Embryonic facial prominence (tissue), 1 donor: ENCODE results near the gene BABAM1.

Source experiments
- DNase-seq: peaks from one replicate; pipeline ENCODE4 v3.0.0-alpha.2; 2016; ENCODE audit errors: extremely low spot score

BABAM1 gene

DNA sequence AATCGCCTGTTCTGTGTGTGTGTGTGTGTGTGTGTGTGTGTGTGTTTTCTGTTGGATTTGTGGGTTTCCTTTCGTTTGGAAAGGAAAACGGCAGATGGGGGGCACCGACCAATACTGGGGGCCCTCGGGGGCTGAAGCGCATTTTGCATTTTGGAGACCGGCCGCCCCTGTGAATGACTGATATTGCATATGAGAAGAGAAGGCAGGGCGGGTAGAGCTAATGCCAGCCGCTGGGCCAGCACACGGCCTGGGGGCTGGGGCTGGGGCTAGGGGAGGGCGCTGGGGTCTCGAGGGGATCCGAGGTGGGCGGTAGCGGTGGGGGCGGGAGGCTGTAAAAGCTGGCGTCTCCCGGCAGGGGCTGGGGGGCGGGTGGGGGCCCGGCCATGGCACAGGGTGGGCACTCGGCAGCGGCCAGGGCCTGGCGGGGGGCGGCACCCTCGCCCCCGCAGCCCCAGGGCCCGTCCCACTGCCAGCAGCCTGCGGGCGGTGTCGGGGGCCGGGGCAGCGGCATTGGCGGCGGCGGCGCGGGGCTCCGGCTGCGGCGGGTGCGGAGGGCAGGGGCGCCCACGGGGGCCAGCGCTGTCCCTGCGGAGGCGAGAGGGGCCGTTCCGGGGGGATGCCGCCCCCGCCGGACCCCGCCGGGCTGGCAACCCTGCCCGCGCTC is 56.2 kb downstream of the BABAM1 start:
- DNase-seq, result no peak

DNA sequence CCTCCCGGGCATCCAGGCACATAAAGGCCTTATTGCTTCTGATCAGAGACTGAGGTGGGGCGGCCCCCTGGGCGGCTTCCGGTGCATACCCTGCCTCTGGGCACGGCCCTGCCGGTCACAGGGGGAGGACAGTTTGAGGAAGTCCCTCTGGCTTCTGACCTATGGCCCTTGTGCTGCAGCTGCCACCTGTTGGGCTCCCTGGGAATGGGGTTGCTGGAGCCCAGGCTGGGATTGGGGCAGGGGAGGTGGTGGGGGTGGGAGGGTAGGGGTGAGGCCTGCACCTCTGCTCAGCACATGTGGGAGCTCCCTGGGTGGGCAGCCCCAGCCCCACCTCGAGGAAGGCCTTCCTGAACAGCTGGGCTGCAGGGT is 56.7 kb downstream of the BABAM1 start:
- DNase-seq, result no peak

DNA sequence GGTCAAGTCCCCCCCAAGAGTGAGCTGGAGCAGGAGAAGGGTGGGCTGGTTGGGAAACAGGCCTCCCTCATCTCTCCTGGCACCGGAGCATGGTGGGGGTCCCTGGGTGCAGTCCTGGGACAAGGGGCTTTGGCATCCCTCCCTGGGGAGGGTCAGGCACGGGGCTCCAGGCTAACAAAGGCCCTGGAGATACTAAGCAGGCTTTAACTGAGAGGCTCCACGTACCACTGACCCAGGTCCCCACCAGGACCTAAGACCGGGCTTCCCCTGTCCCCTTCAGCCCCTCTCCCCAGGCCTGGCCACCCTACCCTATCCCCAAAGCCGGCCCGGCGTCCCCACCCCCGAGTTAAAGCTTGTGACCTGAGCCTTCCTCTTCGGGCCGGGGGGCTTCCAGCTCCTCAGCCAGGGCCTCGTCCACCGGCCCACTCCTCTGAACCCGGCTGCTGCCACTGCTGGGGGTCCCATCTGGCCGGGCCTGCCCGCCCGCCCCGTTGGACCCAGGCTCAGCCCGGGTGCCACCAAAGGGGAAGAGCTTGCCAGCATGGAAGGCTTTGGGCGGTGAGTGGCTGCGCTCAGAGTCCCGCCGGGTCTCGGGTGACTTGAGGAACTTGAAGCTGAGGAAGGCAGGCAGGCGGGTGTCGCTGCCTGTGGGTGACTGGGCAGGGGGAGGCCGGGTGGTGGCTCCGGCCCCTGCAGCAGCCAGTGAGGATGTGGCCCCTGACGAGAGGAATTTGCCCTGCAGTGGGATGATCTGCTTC is 57.3 kb downstream of the BABAM1 start:
- DNase-seq, result no peak

DNA sequence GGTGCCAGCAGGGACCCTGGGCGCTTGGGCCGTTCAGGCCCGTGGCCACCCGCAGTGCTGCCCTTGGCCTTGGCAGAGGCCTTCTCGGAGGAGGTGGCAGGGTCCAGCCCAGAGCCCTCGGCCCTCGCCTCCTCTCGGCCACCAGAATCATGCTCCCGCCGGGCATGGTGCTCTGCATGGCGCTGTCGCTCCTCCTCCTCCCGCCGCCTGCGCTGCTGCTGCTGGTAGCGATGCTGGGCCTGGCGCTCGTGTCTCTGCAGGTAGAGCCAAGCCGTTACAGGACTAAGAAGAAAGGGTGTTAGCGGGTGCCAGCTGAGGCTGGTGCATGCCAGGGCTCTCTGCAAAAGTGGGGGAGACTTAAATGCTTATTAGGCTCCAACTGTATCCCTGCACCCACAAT is 57.9 kb downstream of the BABAM1 start:
- DNase-seq, result no peak

DNA sequence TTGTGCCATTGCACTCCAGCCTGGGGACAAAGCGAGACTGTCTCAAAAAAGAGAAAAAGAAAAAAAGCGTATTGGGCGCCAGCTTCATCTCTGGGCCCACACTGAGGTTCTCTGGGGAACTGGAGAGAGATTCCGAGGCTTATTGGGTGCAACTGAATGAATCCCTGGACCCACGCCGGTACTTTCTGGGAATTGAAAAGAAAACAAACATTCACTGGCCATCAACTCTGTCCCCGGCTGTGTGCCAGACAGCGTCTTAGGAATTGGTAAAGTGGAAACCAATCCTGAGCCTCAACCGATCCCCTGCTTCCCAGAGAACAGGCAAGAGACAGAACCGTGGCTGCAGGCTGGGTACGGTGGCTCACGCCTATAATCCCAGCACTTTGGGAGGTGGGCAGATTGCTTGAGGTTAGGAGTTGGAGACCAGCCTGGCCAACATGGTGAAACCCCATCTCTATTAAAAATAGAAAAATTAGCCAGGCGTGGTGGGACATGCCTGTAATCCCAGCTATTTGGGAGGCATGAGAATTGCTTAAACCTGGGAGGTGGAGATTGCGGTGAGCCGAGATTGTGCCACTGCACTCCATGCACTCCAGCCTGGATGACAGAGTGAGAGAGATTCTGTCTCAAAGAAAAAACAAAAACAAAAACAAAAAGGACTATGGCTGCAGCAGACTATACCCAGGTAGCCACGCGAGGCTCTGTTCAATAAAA is 58.8 kb downstream of the BABAM1 start:
- no peak for DNase-seq

DNA sequence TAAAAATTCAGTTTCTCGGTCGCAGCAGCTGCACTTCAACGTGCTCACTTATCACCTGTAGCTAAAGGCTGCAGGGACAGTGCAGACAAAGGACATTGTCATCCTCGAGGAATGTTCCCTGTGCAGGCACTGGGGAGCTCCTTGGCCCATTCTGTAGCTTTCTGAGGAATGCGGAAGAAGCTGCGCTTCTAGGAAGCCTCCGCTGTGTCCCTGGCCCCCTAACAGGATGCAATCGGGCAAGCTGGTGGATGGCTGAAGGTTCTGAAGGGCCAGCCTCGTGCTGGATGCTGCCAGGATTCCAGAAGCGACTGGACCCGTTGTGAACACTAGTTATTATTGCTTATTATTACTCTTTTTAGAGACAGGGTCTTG is 59.3 kb downstream of the BABAM1 start:
- no peak for DNase-seq

DNA sequence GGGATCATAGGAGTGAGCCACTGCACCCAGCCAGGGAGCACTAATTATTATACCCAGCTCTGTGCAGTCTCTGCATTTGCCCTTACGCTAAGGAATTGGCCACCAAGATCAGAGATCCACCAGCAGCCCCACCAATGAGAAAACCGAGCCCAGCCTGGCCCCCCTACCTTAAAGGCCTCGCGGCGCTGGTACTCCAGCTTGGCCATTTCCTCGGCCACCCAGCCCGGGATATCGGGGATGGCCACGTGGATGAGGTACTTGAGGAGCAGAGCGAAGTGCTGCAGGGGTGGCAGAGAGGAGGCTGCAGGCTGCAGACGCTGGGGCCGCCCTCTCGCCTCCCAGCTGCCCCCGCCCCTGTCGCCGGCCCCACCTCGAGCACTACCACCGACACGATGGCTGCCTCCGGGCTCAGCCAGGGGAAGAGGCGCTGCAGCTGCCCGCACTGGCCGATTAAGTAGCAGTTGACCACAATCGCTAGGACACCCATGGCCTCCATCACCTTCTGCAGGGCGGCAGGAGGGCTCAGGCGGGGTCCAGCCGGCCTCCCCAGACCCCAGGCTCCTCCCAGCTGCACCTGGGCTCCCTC is 59.9 kb downstream of the BABAM1 start:
- DNase-seq, result no peak

DNA sequence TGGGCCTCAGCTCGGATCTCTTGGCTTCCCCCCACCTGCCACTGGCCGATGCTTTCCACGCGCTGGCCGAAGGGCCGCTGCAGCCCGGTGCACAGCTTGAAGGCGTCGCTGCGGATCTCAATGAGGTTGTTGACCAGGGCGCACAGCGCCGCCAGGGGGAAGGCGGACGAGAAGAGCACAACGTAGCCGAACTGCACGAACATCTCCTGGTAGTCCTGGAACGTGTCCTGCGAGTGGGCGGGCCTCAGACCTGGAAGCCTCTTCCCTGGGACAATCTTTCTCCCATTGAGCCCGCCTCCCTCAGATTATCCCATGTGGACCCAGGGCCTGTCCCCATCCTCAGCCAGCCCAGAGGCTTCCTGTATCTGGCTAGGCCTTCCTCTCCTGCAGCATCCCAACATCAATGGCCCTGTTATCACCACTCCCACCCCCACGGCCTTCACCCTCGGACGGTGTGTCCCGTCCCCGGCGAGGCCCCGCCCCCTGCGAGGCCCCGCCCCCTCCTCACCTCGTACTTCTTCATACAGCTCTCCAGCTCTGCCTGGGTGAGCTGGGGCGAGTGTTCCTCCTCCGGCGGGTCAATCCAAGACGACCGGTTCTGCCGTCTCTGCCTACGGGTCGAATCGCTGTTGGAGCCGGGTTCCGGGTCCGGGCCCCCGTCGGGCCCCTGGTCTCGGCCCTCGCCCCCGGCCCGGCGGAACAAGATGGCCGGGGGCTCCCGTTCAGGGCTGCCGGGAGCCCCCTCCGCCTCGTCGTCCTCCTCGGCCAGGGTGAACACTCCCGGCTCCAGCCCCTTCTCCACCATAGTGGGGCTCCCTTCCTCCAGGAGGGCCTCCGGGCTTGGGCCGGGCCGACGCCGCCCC is 60.6 kb downstream of the BABAM1 start:
- DNase-seq, result no peak
